Karpas-422 (cell line): ENCODE data around the gene OR7A17. TPM values are rescaled to one million over a fixed set of nuclear protein-coding genes. Genes with fewer than 3 reads are reported as not detected.

Experiments used
- DNase-seq: peaks from one replicate; pipeline ENCODE4 v3.0.0-alpha.2; 2015
- H2AFZ ChIP-seq: fragments of 200-600 bp; sonication (generic); 2 replicates; pipeline ENCODE4 v1.6.1; 2014; ENCODE audit warnings: antibody characterized with exemption, low read length, mixed read lengths
- H3K27ac ChIP-seq: fragments of 200-600 bp; sonication (generic); 2 replicates; pipeline ENCODE4 v1.5.1; 2014; ENCODE audit warnings: mild to moderate bottlenecking, low read length, moderate library complexity
- H3K27me3 ChIP-seq: fragments of 200-600 bp; sonication (generic); 2 replicates; pipeline ENCODE4 v1.6.1; 2014; ENCODE audit warnings: low read length, mixed read lengths
- H3K36me3 ChIP-seq: fragments of 200-600 bp; sonication (generic); 2 replicates; pipeline ENCODE4 v1.6.1; 2014; ENCODE audit warnings: low read length, mixed read lengths; ENCODE audit not compliant: insufficient read depth
- H3K4me1 ChIP-seq: fragments of 200-600 bp; sonication (generic); 2 replicates; pipeline ENCODE4 v1.6.1; 2014; ENCODE audit warnings: mild to moderate bottlenecking, low read length, mixed read lengths
- H3K4me2 ChIP-seq: fragments of 200-600 bp; sonication (generic); 2 replicates; pipeline ENCODE4 v1.6.1; 2014; ENCODE audit warnings: low read length, low read depth, mild to moderate bottlenecking; ENCODE audit not compliant: poor library complexity, severe bottlenecking
- H3K4me3 ChIP-seq: fragments of 200-600 bp; sonication (generic); 2 replicates; pipeline ENCODE4 v1.5.1; 2014; ENCODE audit warnings: mild to moderate bottlenecking, antibody characterized with exemption, low read length, mixed read lengths
- H3K79me2 ChIP-seq: fragments of 200-600 bp; sonication (generic); 2 replicates; pipeline ENCODE4 v1.6.1; 2014; ENCODE audit warnings: mild to moderate bottlenecking, low read length, mixed read lengths
- H3K9ac ChIP-seq: fragments of 200-600 bp; sonication (generic); 2 replicates; pipeline ENCODE4 v1.6.0; 2014; ENCODE audit warnings: low read length
- H3K9me2 ChIP-seq: fragments of 200-600 bp; sonication (generic), shearing (Covaris generic); replicated peaks from 2 replicates; pipeline ENCODE4 v1.6.0; 2014; ENCODE audit warnings: mild to moderate bottlenecking, low read length, moderate library complexity; ENCODE audit not compliant: insufficient read depth
- H3K9me3 ChIP-seq: fragments of 300-700, 200-600 bp; sonication (generic); 2 replicates; pipeline ENCODE4 v1.6.1; 2014; ENCODE audit warnings: low read length, mixed read lengths
- H4K20me1 ChIP-seq: fragments of 200-600 bp; sonication (generic); 2 replicates; pipeline ENCODE4 v1.6.1; 2014; ENCODE audit warnings: mild to moderate bottlenecking, antibody characterized with exemption, low read length, low read depth; ENCODE audit not compliant: insufficient read depth
- total RNA-seq: library from RNA; depleted of rRNA; stranded (reverse); fragments of >200 nt; shearing (Covaris generic); gene quantifications from 2 replicates; pipeline ENCODE4 v1.2.3, GENCODE V29; 2014; ENCODE audit warnings: low replicate concordance

OR7A17 gene
- total RNA-seq, 1 experiment from 2014 or later, result not detected

- H3K4me3 ChIP-seq, result no peak overlapping the region
- no peaks in the 10 kb centered on the region for H3K27me3 ChIP-seq
- H3K36me3 ChIP-seq, result no peaks in the 10 kb centered on the region
- H3K27ac ChIP-seq, result no peak overlapping the region
- H2AFZ ChIP-seq, result no peak overlapping the region
- DNase-seq, result peak; percentile 71
- no peaks in the 10 kb centered on the region for H3K4me1 ChIP-seq
- no peaks in the 10 kb centered on the region for H4K20me1 ChIP-seq
- H3K9ac ChIP-seq, result no peak overlapping the region
- H3K4me2 ChIP-seq, result no peak overlapping the region
- H3K9me3 ChIP-seq, result no peaks in the 10 kb centered on the region
- no peaks in the 10 kb centered on the region for H3K79me2 ChIP-seq
- no peaks in the 10 kb centered on the region for H3K9me2 ChIP-seq
Observed at GRCh38 chr19:14871619-14872230, 14.2 kb downstream of the OR7A17 start.

- Histone ChIP-seq H3K27ac (no peak overlapping the region), H4K20me1 (no peaks in the 10 kb centered on the region), H3K4me1 (no peaks in the 10 kb centered on the region), H3K27me3 (no peaks in the 10 kb centered on the region), H3K36me3 (no peaks in the 10 kb centered on the region), H3K9me3 (no peaks in the 10 kb centered on the region), H3K9ac (no peak overlapping the region), H3K4me2 (no peak overlapping the region), H3K79me2 (no peaks in the 10 kb centered on the region), H3K4me3 (no peak overlapping the region), H2AFZ (no peak overlapping the region), H3K9me2 (no peaks in the 10 kb centered on the region)
- no peak for DNase-seq
Observed at GRCh38 chr19:14868497-14868896, 17.4 kb downstream of the OR7A17 start.

GRCh38 chr19:14848822-14849221 is 37.1 kb downstream of the OR7A17 start, which contains the start of gene OR7A10:
OR7A10 (minus strand) TSS chr19:14848922; CDS start chr19:14841877, 7,045 bp downstream.
- no peaks in the 10 kb centered on the region for H3K9me2 ChIP-seq
- no peak within 1 kb of the TSS for H3K4me3 ChIP-seq
- no peaks in the 10 kb centered on the region for H3K27me3 ChIP-seq
- H3K36me3 ChIP-seq, result no peaks in the 10 kb centered on the region
- no peaks in the 10 kb centered on the region for H3K4me1 ChIP-seq
- no peaks in the 10 kb centered on the region for H4K20me1 ChIP-seq
- H3K4me2 ChIP-seq, result no peak within 1 kb of the TSS
- no peaks in the 10 kb centered on the region for H3K79me2 ChIP-seq
- no peak within 1 kb of the TSS for H2AFZ ChIP-seq
- no peak for DNase-seq
- no peak within 1 kb of the TSS for H3K27ac ChIP-seq
- H3K9ac ChIP-seq, result no peak within 1 kb of the TSS
- H3K9me3 ChIP-seq, result no peaks in the 10 kb centered on the region

GRCh38 chr19:14843578-14843977 is 42.4 kb downstream of the OR7A17 start:
- Histone ChIP-seq H2AFZ (no peak overlapping the region), H3K4me3 (no peak overlapping the region), H3K9me3 (no peaks in the 10 kb centered on the region), H3K4me1 (no peaks in the 10 kb centered on the region), H3K4me2 (no peak overlapping the region), H4K20me1 (no peaks in the 10 kb centered on the region), H3K27me3 (no peaks in the 10 kb centered on the region), H3K9ac (no peak overlapping the region), H3K79me2 (no peaks in the 10 kb centered on the region), H3K9me2 (no peaks in the 10 kb centered on the region), H3K36me3 (no peaks in the 10 kb centered on the region), H3K27ac (no peak overlapping the region)
- DNase-seq, result no peak

GRCh38 chr19:14843169-14843568 is 42.8 kb downstream of the OR7A17 start:
- no peaks in the 10 kb centered on the region for H3K79me2 ChIP-seq
- no peak overlapping the region for H3K27ac ChIP-seq
- H2AFZ ChIP-seq, result no peak overlapping the region
- H3K4me2 ChIP-seq, result no peak overlapping the region
- no peaks in the 10 kb centered on the region for H3K36me3 ChIP-seq
- H3K4me3 ChIP-seq, result no peak overlapping the region
- no peaks in the 10 kb centered on the region for H4K20me1 ChIP-seq
- H3K27me3 ChIP-seq, result no peaks in the 10 kb centered on the region
- H3K9me3 ChIP-seq, result no peaks in the 10 kb centered on the region
- H3K4me1 ChIP-seq, result no peaks in the 10 kb centered on the region
- no peak for DNase-seq
- H3K9ac ChIP-seq, result no peak overlapping the region
- H3K9me2 ChIP-seq, result no peaks in the 10 kb centered on the region

- Histone ChIP-seq H3K27me3 (no peaks in the 10 kb centered on the region), H3K9ac (no peak overlapping the region), H3K4me2 (no peak overlapping the region), H2AFZ (no peak overlapping the region), H3K79me2 (no peaks in the 10 kb centered on the region), H3K4me1 (peaks cover 4% of the 10 kb centered on the region), H3K4me3 (no peak overlapping the region), H4K20me1 (no peaks in the 10 kb centered on the region), H3K27ac (no peak overlapping the region), H3K36me3 (no peaks in the 10 kb centered on the region), H3K9me2 (no peaks in the 10 kb centered on the region), H3K9me3 (no peaks in the 10 kb centered on the region)
- DNase-seq, result no peak
Observed at GRCh38 chr19:14840206-14840605, 45.7 kb downstream of the OR7A17 start.

- H3K36me3 ChIP-seq, result no peaks in the 10 kb centered on the region
- H3K9ac ChIP-seq, result no peak overlapping the region
- DNase-seq, result no peak
- no peak overlapping the region for H2AFZ ChIP-seq
- H4K20me1 ChIP-seq, result no peaks in the 10 kb centered on the region
- peaks cover 11% of the 10 kb centered on the region for H3K4me1 ChIP-seq
- no peaks in the 10 kb centered on the region for H3K9me2 ChIP-seq
- H3K27me3 ChIP-seq, result no peaks in the 10 kb centered on the region
- H3K4me3 ChIP-seq, result no peak overlapping the region
- no peak overlapping the region for H3K4me2 ChIP-seq
- no peaks in the 10 kb centered on the region for H3K9me3 ChIP-seq
- no peak overlapping the region for H3K27ac ChIP-seq
- no peaks in the 10 kb centered on the region for H3K79me2 ChIP-seq
Observed at GRCh38 chr19:14837391-14837790, 48.5 kb downstream of the OR7A17 start.

GRCh38 chr19:14835011-14835410 is 50.9 kb downstream of the OR7A17 start, which contains the start of the genes OR7A5 and OR7C1:
OR7A5 (minus strand) TSS chr19:14835185; CDS start chr19:14828241, 6,944 bp downstream.
OR7C1 (minus strand) TSS chr19:14835185; CDS start chr19:14800136, 35,049 bp downstream.
- Histone ChIP-seq H3K79me2 (no peaks in the 10 kb centered on the region), H3K27me3 (no peaks in the 10 kb centered on the region), H3K9me2 (no peaks in the 10 kb centered on the region), H3K36me3 (no peaks in the 10 kb centered on the region), H3K4me3 (no peak within 1 kb of the TSS), H3K27ac (no peak within 1 kb of the TSS), H3K4me2 (peak within 1 kb of the TSS; percentile 45), H3K9ac (no peak within 1 kb of the TSS), H3K4me1 (peaks cover 11% of the 10 kb centered on the region), H2AFZ (no peak within 1 kb of the TSS), H3K9me3 (no peaks in the 10 kb centered on the region), H4K20me1 (no peaks in the 10 kb centered on the region)
- no peak for DNase-seq
